Measurements from ENCODE around the gene MYOM3.

The MYOM3 gene

DNA sequence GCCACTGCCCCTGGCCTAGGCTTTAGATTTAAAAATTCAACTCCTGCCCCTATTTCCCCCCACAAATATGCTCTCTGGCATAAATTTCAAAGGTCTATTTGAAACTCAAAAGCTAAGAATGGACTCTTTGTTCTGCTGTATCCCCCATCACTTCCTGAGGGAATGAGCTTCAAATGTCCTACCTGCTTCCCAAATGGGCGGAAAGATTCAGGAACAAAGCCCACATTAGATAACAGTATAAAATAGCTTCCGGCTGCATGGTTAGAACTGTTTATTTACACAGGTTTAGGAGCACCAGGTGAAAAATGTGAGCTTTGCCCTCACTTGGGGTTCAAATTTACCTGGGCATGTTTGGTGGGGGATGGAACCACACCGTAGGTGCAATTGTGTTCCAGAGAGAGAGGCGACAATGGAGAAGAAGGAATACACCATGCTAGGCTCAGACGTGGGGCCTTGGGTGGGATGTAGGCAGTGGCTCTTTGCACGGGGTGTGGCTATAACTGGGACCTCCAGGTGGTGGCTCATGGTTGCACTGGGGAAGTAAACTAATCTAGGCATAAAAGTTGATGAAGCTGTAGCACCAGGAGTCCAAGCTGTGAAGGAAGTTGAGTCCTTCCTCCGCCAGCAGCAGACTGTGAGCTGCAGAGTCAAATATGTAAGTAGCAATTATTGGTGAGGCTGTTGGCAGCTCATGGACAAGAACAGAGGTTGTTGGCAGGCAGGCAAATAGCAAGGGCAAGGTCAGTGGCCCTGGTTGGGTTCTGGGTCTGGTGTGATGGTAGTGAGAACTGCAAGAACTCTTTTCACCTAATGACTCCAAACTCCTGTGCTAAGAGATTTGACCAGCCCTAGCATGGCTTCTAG is 90.3 kb downstream of the MYOM3 start:
- H3K4me3 ChIP-seq: no peak overlapping the region
- peak overlapping the region; percentile 86 for H3K27ac ChIP-seq
- intact Hi-C loops (cut with DNase I; ENCODE audit: low total_unique reads): loop anchor here (5.0 kb wide), 1 partner anchor 64 kb away; the partner anchor contains the start of gene PNRC2
- TF ChIP-seq, protein P1, sequence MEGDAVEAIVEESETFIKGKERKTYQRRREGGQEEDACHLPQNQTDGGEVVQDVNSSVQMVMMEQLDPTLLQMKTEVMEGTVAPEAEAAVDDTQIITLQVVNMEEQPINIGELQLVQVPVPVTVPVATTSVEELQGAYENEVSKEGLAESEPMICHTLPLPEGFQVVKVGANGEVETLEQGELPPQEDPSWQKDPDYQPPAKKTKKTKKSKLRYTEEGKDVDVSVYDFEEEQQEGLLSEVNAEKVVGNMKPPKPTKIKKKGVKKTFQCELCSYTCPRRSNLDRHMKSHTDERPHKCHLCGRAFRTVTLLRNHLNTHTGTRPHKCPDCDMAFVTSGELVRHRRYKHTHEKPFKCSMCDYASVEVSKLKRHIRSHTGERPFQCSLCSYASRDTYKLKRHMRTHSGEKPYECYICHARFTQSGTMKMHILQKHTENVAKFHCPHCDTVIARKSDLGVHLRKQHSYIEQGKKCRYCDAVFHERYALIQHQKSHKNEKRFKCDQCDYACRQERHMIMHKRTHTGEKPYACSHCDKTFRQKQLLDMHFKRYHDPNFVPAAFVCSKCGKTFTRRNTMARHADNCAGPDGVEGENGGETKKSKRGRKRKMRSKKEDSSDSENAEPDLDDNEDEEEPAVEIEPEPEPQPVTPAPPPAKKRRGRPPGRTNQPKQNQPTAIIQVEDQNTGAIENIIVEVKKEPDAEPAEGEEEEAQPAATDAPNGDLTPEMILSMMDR (IDR thresholded peaks at IDR 0.05): no peak
- no peaks in the 10 kb centered on the region for H3K9me3 ChIP-seq
- H3K36me3 ChIP-seq: no peaks in the 10 kb centered on the region
- DNase-seq: peak; percentile 28 to 86
- H3K4me1 ChIP-seq: peaks cover 0 to 68% (median 61%) of the 10 kb centered on the region in 4 donors
- H3K27me3 ChIP-seq: no peaks in the 10 kb centered on the region

DNA sequence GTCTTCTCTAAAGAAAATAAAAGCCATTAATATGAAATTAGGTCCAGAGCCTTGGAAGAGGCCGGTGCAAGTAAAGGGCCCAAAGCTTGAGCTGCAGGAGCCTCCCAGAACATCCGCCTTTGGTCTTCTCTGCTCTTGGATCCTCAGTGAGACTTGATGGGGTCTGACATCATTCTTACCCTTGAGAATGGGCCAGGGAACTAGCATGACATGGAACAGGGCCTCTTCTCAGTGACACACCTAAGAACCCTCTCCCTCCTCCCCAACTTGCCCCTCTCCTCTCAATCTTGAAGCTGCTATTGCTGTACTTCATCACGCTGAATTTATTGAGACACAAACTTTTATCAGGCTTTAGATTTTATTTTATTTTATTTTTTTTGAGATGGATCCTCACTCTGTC is 91.5 kb downstream of the MYOM3 start:
- Histone ChIP-seq H3K9me3 (no peaks in the 10 kb centered on the region), H3K36me3 (no peaks in the 10 kb centered on the region), H3K4me3 (no peak overlapping the region), H3K27ac (peak overlapping the region; percentile 86), H3K4me1 (peaks cover 0 to 77% (median 68%) of the 10 kb centered on the region in 4 donors), H3K27me3 (no peaks in the 10 kb centered on the region)
- intact Hi-C loops (cut with DNase I; ENCODE audit: low total_unique reads): loop anchor here (5.0 kb wide), 1 partner anchor 63 kb away; the partner anchor contains the start of gene PNRC2
- TF ChIP-seq, protein P1 (IDR thresholded peaks at IDR 0.05): no peak
- DNase-seq: no peak

DNA sequence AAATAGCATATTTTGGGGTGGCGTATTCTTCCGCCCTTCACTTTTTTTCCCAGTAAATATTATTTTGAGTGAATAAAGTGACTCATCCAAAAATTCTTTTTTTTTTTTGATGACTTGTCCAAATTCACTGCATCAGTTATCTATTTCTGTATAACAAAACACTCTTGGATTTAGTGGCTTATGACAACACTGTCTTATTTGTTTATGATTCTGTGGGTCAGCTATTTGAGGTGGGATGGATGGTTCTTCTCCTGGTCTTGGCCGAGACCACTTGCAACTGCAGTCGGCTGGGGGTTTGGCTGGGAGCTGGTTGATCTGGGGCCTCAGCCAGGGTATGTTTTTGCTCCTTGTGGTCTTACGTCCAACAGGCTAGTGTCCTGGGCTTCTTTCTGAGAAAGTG is 91.9 kb downstream of the MYOM3 start:
- Histone ChIP-seq H3K36me3 (no peaks in the 10 kb centered on the region), H3K27me3 (no peaks in the 10 kb centered on the region), H3K4me3 (peak overlapping the region in 1 of 2 donors; percentile 30), H3K9me3 (no peaks in the 10 kb centered on the region), H3K4me1 (peaks cover 0 to 81% (median 72%) of the 10 kb centered on the region in 4 donors), H3K27ac (peak overlapping the region; percentile 86)
- TF ChIP-seq, protein P1 (IDR thresholded peaks at IDR 0.05): no peak
- intact Hi-C loops (cut with DNase I; ENCODE audit: low total_unique reads): loop anchor here (5.0 kb wide), 1 partner anchor 63 kb away; the partner anchor contains the start of gene PNRC2
- DNase-seq: peak; percentile 71 to 87

DNA sequence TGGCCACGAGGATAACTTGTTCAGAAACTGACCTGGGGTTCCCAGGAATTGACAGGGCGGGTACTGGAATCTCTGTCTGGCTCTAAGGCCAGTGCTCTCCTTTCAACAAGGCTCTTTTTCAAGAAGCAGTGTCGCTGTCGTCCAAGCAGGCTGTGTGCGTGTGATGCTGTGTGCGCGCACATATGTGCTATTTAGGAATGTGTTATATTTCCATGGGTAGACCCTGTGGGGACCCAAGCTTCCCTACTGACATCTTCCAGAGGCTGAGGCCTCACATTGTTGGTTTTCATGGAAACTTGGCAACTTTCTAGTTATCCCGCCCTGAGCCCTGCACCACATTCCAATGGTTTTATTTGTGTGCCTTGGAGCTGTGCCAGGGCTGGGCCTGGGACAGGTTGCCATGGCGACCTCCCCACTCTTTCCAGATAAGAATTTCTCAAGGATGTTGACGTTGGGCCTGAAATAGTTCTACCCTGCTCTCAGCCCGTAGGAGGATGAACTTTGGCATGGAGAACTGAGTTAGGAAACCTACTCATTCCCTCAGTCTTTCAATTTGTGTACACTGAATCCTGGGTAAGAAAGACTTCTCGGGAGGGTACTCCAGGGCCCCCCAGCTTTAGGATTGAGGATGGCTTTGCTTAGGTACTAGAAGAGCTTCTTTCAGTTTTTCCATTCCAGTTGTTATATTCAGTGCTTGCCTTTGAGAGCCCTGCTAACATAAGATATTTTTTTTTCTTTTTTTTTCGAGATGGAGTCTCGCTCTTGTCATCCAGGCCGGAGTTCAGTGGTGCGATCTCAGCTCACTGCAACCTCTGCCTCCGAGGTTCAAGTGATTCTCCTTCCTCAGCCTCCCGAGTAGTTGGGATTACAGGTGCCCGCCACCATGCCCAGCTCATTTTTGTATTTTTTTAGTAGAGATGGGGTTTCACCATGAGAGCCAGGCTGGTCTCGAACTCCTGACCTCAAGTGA is 93.0 kb downstream of the MYOM3 start:
- intact Hi-C loops (cut with DNase I; ENCODE audit: low total_unique reads): no loop called here
- TF ChIP-seq, protein P1 (IDR thresholded peaks at IDR 0.05): no peak
- H3K36me3 ChIP-seq: no peaks in the 10 kb centered on the region
- H3K4me1 ChIP-seq: peaks cover 0 to 85% (median 76%) of the 10 kb centered on the region in 4 donors
- peak; percentile 99 for DNase-seq
- no peaks in the 10 kb centered on the region for H3K27me3 ChIP-seq
- peak overlapping the region; percentile 17 to 30 for H3K4me3 ChIP-seq
- peak overlapping the region; percentile 86 for H3K27ac ChIP-seq
- H3K9me3 ChIP-seq: no peaks in the 10 kb centered on the region
